ENCODE data around the gene UGT1A10.
"Not testable (repeated sequence)": the region's sequence is repeated elsewhere in the genome, so short reads cannot be mapped to it uniquely, and the experiment has no call there.

The UGT1A10 gene

DNA sequence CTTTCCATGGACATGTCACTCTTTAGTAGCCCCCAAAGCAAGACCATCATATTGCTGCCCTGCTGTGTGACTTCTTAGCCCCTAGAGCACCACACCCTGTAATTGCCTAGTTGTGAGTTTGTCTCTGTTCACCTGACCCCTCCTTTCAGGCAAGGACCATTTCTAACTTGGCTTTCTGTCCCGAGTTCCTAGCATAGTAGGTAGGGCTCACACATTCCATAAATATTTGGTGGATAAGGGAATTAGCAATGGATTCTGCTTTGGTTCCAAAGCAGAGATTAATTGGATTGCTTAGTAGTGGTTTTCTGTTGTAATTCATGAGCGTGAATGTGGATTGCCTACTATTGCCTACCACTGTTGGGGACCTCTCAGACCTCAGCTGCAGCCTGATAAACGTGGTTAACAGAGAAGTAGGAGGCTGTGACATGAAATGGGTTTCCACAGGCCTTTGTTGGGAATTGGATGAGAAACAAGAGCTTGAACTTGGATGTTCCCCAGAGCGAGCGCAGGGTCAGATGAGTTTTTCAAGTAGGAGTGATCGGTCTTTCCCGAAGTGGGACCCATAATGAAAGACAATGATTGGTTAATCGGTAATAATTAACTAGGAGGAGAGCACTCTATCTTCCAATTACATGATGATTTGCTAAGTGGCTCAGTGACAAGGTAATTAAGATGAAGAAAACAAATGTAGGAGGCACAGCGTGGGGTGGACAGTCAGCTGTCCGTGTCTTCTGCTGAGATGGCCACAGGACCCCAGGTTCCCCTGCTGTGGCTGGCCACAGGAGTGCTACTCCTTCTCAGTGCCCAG, 110.4 kb downstream of the UGT1A10 start:
- no peak for DNase-seq

DNA sequence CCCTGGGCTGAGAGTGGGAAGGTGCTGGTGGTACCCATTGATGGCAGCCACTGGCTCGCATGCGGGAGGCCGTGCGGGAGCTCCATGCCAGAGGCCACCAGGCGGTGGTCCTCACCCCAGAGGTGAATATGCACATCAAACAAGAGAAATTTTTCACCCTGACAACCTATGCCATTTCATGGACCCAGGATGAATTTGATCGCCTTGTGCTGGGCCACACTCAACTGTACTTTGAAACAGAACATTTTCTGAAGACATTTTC, 111.0 kb downstream of the UGT1A10 start:
- no peak for DNase-seq

GRCh38 chr2:233750689-233751088, 114.4 kb downstream of the UGT1A10 start:
- DNase-seq, result not testable (repeated sequence)

- not testable (repeated sequence) for DNase-seq
Observed at GRCh38 chr2:233751212-233752009, 115.2 kb downstream of the UGT1A10 start.

DNA sequence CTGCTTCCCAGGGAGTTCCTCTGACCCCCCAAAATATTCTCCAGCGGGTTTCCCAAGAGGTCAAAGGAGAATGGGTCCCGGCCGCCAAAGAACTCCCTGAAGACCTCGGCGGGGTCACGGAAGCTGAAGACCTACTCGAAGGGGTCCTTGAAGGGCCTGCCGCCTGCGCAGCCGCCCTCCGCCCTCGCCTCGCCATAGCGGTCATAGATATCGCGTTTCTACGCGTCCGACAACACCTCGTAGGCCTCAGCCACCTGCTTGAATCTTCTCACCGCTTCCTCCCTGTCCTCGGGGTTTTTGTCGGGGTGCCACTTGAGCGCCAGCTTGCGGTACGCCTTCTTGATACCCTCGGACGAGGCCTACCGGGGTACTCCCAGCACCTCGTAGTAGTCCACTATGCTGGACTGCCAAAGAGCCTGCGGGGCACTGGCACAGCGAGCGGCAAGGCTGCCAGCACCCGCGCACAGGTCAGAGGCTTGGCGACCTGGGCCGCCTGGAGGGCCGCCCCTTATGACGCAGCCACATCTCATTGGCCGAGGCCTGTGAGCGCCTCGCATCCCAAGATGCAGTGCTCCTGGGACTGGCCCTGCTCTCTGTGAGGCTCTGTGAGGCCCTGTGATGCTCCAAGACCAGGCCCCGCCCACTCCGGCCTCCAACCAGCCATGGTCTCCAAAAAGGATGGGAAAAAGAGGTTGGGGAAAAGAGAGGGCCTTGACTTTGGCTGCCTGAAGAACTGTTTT, 118.8 kb downstream of the UGT1A10 start:
- DNase-seq, result no peak

DNA sequence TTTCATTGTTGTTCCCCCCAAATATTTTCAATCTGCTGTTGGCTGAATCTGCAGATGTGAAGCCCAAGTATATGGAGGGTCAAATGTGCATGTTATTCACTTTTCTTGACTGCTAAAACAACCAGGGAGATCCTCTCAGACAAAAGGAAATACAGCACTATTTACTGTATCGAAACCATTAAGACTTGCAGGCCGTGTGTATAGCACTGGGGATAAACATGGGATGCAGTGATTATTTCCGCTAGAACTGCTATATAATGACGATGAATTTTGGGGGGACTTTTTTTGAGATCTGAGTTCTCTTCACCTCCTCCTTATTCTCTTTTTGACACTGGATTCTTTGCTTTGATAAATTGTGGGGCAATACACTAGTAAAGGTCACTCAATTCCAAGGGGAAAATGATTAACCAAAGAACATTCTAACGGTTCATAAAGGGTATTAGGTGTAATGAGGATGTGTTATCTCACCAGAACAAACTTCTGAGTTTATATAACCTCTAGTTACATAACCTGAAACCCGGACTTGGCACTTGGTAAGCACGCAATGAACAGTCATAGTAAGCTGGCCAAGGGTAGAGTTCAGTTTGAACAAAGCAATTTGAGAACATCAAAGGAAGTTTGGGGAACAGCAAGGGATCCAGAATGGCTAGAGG, 120.3 kb downstream of the UGT1A10 start:
- no peak for DNase-seq

- DNase-seq, result no peak
Observed at GRCh38 chr2:233758141-233758540, 121.9 kb downstream of the UGT1A10 start.

DNA sequence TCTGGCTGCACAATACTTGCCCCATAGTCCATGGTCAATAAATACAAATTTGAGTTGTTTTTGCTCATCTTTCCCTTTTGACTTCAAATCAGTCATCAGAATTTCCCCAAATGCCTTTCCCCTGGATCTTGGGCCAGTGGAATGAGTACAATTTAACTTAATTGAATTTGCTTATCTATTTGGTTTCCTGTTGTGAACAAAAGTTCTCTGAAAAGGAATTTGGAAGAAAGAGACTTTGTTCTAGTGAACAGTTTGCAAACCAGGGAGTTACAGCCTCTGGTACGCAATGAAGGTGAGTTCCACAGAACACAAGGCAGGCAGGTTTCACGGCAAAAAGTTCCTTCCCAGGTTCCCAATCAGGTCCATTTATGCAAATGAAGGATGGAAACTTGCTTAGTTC, 122.6 kb downstream of the UGT1A10 start:
- DNase-seq, result no peak

DNA sequence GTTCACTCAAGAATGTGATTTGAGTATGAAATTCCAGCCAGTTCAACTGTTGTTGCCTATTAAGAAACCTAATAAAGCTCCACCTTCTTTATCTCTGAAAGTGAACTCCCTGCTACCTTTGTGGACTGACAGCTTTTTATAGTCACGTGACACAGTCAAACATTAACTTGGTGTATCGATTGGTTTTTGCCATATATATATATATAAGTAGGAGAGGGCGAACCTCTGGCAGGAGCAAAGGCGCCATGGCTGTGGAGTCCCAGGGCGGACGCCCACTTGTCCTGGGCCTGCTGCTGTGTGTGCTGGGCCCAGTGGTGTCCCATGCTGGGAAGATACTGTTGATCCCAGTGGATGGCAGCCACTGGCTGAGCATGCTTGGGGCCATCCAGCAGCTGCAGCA, 123.8 kb downstream of the UGT1A10 start, which contains the start of gene UGT1A1:
TSS of gene UGT1A1 (plus strand) at position 228 of the 400 bp plus-strand sequence. CDS start at position 246, 18 bp downstream.
- DNase-seq, result no peak

DNA sequence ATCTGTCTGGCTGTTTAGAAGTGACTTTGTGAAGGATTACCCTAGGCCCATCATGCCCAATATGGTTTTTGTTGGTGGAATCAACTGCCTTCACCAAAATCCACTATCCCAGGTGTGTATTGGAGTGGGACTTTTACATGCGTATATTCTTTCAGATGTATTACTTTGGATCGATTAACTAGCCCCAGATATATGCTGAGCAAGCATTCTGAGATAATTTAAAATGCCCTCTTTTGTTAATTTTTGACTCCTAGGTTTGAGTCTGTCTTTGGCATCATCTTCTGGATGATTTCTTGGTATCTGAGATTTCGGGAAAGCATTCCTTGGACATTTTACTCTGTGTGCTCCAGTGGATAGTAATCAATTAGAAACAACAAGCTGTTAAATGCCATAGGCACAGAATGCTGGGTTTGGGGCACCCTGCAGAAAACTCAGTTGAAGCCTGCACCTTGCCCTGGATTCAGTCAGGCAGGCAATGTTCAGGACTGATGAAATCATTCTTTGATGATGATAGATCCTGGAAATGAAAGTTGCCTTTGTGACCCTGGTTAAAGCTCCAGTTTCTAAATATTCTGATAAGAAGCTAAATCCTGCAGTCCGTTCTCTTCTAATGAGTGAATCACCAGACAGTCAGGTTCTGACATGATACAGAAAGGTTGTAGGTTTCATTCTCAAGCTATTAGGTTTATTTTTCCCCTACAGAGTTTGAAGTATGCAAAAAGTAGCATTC, 125.0 kb downstream of the UGT1A10 start:
- DNase-seq, result no peak

GRCh38 chr2:233764264-233764663, 128.0 kb downstream of the UGT1A10 start:
- DNase-seq, result no peak

DNA sequence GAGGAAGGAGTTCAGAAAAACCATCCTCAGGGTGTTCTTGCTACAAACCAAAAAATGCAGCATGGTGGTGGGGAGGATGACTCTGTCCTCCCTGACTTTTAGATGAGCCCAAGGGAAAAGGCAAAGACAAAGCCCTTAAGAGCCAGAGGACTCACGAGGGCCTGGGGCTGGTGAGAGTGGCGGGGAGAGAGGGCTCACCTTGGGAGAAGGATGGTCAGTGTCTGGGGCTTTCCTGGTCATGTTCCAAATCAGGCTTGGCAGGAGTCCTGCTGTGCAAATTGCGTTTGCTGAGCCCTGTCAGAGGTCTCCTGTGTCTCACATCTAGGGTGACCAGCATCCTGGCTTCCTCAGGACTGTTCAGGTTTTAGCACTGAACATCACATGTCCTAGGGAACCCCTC, 128.5 kb downstream of the UGT1A10 start:
- no peak for DNase-seq

GRCh38 chr2:233766416-233766815, 130.2 kb downstream of the UGT1A10 start:
- no peak for DNase-seq

- no peak for DNase-seq
Observed at GRCh38 chr2:233768076-233768475, 131.8 kb downstream of the UGT1A10 start.

DNA sequence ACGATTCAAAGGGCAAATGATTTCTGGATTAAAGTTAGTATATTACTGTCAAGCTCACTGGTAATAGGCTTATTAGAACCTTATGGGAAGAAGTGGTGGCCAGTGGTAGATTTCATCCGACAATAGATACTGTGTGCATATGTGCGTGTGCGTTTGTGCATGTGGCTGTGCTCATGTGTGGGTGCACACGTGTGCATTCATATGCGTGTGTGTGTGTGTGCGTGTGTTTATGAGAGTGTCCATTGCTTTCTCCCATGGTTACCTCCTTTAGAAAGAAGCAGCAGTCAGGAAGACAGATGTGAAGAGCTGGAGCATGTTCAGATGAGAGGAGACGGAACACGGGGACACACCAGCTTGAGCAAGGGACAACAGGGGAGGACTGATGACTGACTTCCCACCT, 133.0 kb downstream of the UGT1A10 start:
- DNase-seq, result no peak

DNA sequence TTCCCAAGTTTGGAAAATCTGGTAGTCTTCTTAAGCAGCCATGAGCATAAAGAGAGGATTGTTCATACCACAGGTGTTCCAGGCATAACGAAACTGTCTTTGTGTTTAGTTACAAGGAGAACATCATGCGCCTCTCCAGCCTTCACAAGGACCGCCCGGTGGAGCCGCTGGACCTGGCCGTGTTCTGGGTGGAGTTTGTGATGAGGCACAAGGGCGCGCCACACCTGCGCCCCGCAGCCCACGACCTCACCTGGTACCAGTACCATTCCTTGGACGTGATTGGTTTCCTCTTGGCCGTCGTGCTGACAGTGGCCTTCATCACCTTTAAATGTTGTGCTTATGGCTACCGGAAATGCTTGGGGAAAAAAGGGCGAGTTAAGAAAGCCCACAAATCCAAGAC, 135.9 kb downstream of the UGT1A10 start:
- DNase-seq, result no peak

GRCh38 chr2:233772583-233772982, 136.3 kb downstream of the UGT1A10 start:
- no peak for DNase-seq

- no peak for DNase-seq
Observed at GRCh38 chr2:233773854-233774253, 137.6 kb downstream of the UGT1A10 start.

GRCh38 chr2:233775414-233775813, 139.2 kb downstream of the UGT1A10 start:
- no peak for DNase-seq

- DNase-seq, result no peak
Observed at GRCh38 chr2:233778030-233778429, 141.8 kb downstream of the UGT1A10 start, which contains the start of gene MROH2A. Gene MROH2A (plus strand): TSS chr2:233778330. CDS start chr2:233779359, 1,029 bp downstream.

GRCh38 chr2:233779722-233780121, 143.5 kb downstream of the UGT1A10 start:
- no peak for DNase-seq

DNA sequence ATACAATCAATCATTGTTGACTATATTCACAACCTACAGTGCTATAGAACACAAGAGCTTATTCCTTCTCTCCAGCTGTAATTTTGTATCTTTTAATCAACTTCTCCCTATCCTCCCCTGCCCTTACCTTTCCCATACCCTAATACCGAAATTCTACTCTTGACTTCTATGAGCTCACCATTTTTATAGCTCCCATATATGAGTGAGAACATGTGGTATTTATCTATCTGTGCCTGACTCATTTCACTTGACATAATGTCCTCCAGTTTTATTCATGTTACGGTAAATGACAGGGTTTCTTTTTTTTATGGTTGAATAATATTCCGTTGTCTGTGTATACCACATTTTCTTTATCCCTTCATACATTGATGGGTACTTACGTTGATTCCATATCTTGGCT, 144.5 kb downstream of the UGT1A10 start:
- DNase-seq, result no peak

All from activated CD4-positive, alpha-beta T cell treated with anti-CD3 and anti-CD28 coated beads, Interleukin-2, Interleukin-6, amounts not matched to agents 100 ng/mL and 50 ng/mL, durations not matched to agents 16 hours and 8 hours (primary cell).